K562 (cell line): ENCODE data around the gene CPSF7. TPM values are rescaled to one million over a fixed set of nuclear protein-coding genes. Genes with fewer than 3 reads are reported as not detected.

ENCODE experiments used
- ATAC-seq: fragments of 200-7000 bp; cut with Tn5 transposase; 3 replicates; pipeline ENCODE4 v1.9.1; 2020; ENCODE audit warnings: moderate library complexity
- BruUV-seq: library from RNA; stranded (reverse); fragments of 400-500 nt; replicated peaks from 2 replicates; lab custom pipeline; 2021; lab: Mats Ljungman, UMichigan
- CTCF ChIA-PET: fragments of 300-600 bp; formaldehyde crosslinking; extraction: SDS; loops from one replicate; lab custom pipeline; 2021; ENCODE audit warnings: low intra/inter-chr PET ratio; lab: Yijun Ruan, JAX
- POLR2A ChIA-PET: fragments of 300-600, 350-650 bp; sonication (Branson Sonifier 250); formaldehyde crosslinking; extraction: SDS; loops from one replicate; lab custom pipeline; 2021; ENCODE audit warnings: antibody characterized with exemption, inconsistent platforms; lab: Yijun Ruan, JAX
- DNase-seq, 4 experiments: peaks; one replicate each; pipeline versions ENCODE4 v3.0.0 to v3.0.0-alpha.2; 2011 to 2018; ENCODE audit warnings: low spot score in 3 of 4, mixed read lengths in 3 of 4; ENCODE audit errors: extremely low read depth in 1 of 4
- FAIRE-seq: peaks from 2 replicates; lab custom pipeline; 2011; peaks lifted over from hg19 to GRCh38; lab: Jason Lieb, UNC
- H2AFZ ChIP-seq: 2 replicates; pipeline ENCODE4 v1.6.0; 2011; ENCODE audit warnings: low read depth, low read length, control low read depth, inconsistent platforms
- H3K27ac ChIP-seq: fragments of 200-600 bp; 3 replicates; pipeline ENCODE4 v1.8.0; 2011; ENCODE audit warnings: low read depth, mild to moderate bottlenecking, control low read depth, inconsistent platforms, low read length, moderate library complexity, mixed read lengths; ENCODE audit errors: extremely low read depth
- H3K27me3 ChIP-seq, 2 experiments: fragments of 300-600 bp in 1 of 2; 2 replicates in 1 of 2; 3 replicates in 1 of 2; pipeline versions ENCODE4 v1.6.0 to v1.8.0; 2011; ENCODE audit warnings: inconsistent platforms in 2 of 2, low read length in 2 of 2, mild to moderate bottlenecking in 1 of 2, mixed read lengths in 1 of 2, moderate library complexity in 1 of 2; ENCODE audit not compliant: control insufficient read depth in 2 of 2, insufficient read depth in 2 of 2
- H3K36me3 ChIP-seq: fragments of 300-600 bp; 3 replicates; pipeline ENCODE4 v1.8.0; 2011; ENCODE audit warnings: mild to moderate bottlenecking, low read length, inconsistent platforms; ENCODE audit not compliant: control insufficient read depth, insufficient read depth
- H3K4me1 ChIP-seq, 2 experiments: fragments of 200-600 bp in 1 of 2; replicated peaks in 1 of 2; 2 replicates in 1 of 2; 3 replicates in 1 of 2; pipeline versions ENCODE4 v1.5.1 to v1.8.0; 2011; ENCODE audit warnings: inconsistent platforms in 2 of 2, low read length in 2 of 2, mild to moderate bottlenecking in 1 of 2, mixed read lengths in 1 of 2, moderate library complexity in 1 of 2; ENCODE audit not compliant: control insufficient read depth in 2 of 2, insufficient read depth in 2 of 2
- H3K4me2 ChIP-seq: 2 replicates; pipeline ENCODE4 v1.6.1; 2011; ENCODE audit warnings: low read length, control low read depth, inconsistent platforms, mixed read lengths; ENCODE audit not compliant: insufficient read depth
- H3K4me3 ChIP-seq: fragments of 200-600 bp; sonication (generic), shearing (Covaris generic); 2 replicates; pipeline ENCODE4 v1.5.1; 2016; ENCODE audit warnings: control low read depth, inconsistent platforms
- H3K79me2 ChIP-seq: fragments of 200-600 bp; 3 replicates; pipeline ENCODE4 v1.8.0; 2011; ENCODE audit warnings: low read length, inconsistent platforms; ENCODE audit not compliant: control insufficient read depth, insufficient read depth
- H3K9ac ChIP-seq, 2 experiments: 2 replicates each; pipeline versions ENCODE4 v1.6.0 to v1.6.1; 2011; ENCODE audit warnings: low read depth in 2 of 2, low read length in 2 of 2, control low read depth in 1 of 2, inconsistent platforms in 1 of 2, mild to moderate bottlenecking in 1 of 2, mixed read lengths in 1 of 2; ENCODE audit not compliant: insufficient read depth in 1 of 2
- H3K9me1 ChIP-seq: one replicate; pipeline ENCODE4 v1.6.0; 2011; ENCODE audit warnings: inconsistent platforms, mild to moderate bottlenecking, low read length, moderate library complexity; ENCODE audit not compliant: control insufficient read depth, insufficient read depth
- H3K9me3 ChIP-seq: replicated peaks from 2 replicates; pipeline ENCODE4 v1.5.1; 2011; ENCODE audit warnings: low read depth, low read length, inconsistent platforms; ENCODE audit not compliant: control insufficient read depth, insufficient read depth
- H4K20me1 ChIP-seq: replicated peaks from 2 replicates; pipeline ENCODE4 v1.6.1; 2011; ENCODE audit warnings: low read length, inconsistent platforms, mixed read lengths; ENCODE audit not compliant: control insufficient read depth, insufficient read depth
- ADNP ChIP-seq: fragments of 200-800 bp; sonication (Bioruptor generic); IDR thresholded peaks from 2 replicates; pipeline ENCODE4 v1.6.1; 2016; ENCODE audit warnings: missing genetic modification characterization, missing compliant biosample characterization
- ARID1B ChIP-seq: fragments of 450-650 bp; IDR thresholded peaks from 2 replicates; pipeline ENCODE4 v1.6.1; 2016; ENCODE audit warnings: antibody characterized with exemption, mild to moderate bottlenecking, inconsistent platforms
- ASH1L ChIP-seq: fragments of 450-650 bp; IDR thresholded peaks from 2 replicates; pipeline ENCODE4 v1.6.1; 2018; ENCODE audit warnings: borderline replicate concordance, mild to moderate bottlenecking, low read depth; ENCODE audit not compliant: partially characterized antibody
- CBFA2T2 ChIP-seq: fragments of 450-650 bp; conservative IDR thresholded peaks from 2 replicates; pipeline ENCODE4 v1.6.1; 2017; ENCODE audit warnings: mild to moderate bottlenecking
- EP400 ChIP-seq: fragments of 450-650 bp; IDR thresholded peaks from 2 replicates; pipeline ENCODE4 v1.6.1; 2017; ENCODE audit warnings: antibody characterized with exemption, mild to moderate bottlenecking, moderate library complexity
- GABPB1 ChIP-seq: sonication (generic); formaldehyde crosslinking; IDR thresholded peaks from 2 replicates; pipeline ENCODE4 v1.8.0; 2022; ENCODE audit warnings: mild to moderate bottlenecking, missing genetic modification reagents
- HDAC1 ChIP-seq, 2 experiments: fragments of 450-650 bp; IDR thresholded peaks; 2 replicates each; pipeline ENCODE4 v1.6.1; 2016 to 2017; ENCODE audit warnings: inconsistent platforms in 1 of 2, mild to moderate bottlenecking in 1 of 2, moderate library complexity in 1 of 2
- KDM1A ChIP-seq, 2 experiments: fragments of 450-650 bp; IDR thresholded peaks; 2 replicates each; pipeline ENCODE4 v1.6.1; 2016; ENCODE audit warnings: mild to moderate bottlenecking in 2 of 2
- MTF1 ChIP-seq: fragments of 250-450 bp; sonication (Bioruptor Pico); IDR thresholded peaks from 2 replicates; pipeline ENCODE4 v1.9.0; 2021; ENCODE audit warnings: moderate library complexity, mild to moderate bottlenecking, inconsistent platforms, borderline replicate concordance
- NRF1 ChIP-seq, 2 experiments: fragments of 450-650 bp; IDR thresholded peaks in 1 of 2; conservative IDR thresholded peaks in 1 of 2; 2 replicates each; pipeline ENCODE4 v1.6.1; 2014; ENCODE audit warnings: mild to moderate bottlenecking in 2 of 2
- SMAD1 ChIP-seq: fragments of 150-350 bp; IDR thresholded peaks from 2 replicates; pipeline ENCODE4 v1.6.1; 2014; ENCODE audit warnings: low read length, low read depth; ENCODE audit not compliant: partially characterized antibody
- SMC3 ChIP-seq: conservative IDR thresholded peaks from 2 replicates; pipeline ENCODE4 v1.6.1; 2011; ENCODE audit warnings: low read depth, low read length, improper control_type of control experiment; ENCODE audit not compliant: insufficient read depth
- SPI1 ChIP-seq: IDR thresholded peaks from 2 replicates; pipeline ENCODE4 v1.6.1; 2011; ENCODE audit warnings: low read depth, low read length, control low read depth, borderline replicate concordance
- WHSC1 ChIP-seq: IDR thresholded peaks from one replicate; pipeline ENCODE4 v1.6.1; 2012; ENCODE audit warnings: low read length, control low read depth, inconsistent platforms
- ZKSCAN3 ChIP-seq: fragments of 250-450 bp; sonication (Bioruptor Pico); IDR thresholded peaks from 2 replicates; pipeline ENCODE4 v1.4.0; 2020
- ZZZ3 ChIP-seq: fragments of 450-650 bp; IDR thresholded peaks from 2 replicates; pipeline ENCODE4 v1.6.1; 2016; ENCODE audit warnings: antibody characterized with exemption, mild to moderate bottlenecking, moderate library complexity
- WGBS: fragments of 100-300 bp; shearing (Covaris generic); methylation state at CpG from one replicate; pipeline ENCODE4 v1.1.6; 2016; ENCODE audit warnings: low coverage, mixed read lengths; ENCODE audit not compliant: insufficient coverage; ENCODE audit errors: missing lambda C conversion rate; 5-methylcytosine and 5-hydroxymethylcytosine counted together
- in situ Hi-C: fragments of 300-500 bp; cut with MboI; formaldehyde crosslinking; loops from 4 replicates; pipeline ENCODE4 v1.15.0; 2018; ENCODE audit warnings: inconsistent platforms, mixed read lengths
- intact Hi-C: fragments of 100-400 bp; cut with micrococcal nuclease; formaldehyde crosslinking; loops from 2 replicates; pipeline ENCODE4 v1.14.2; 2022
- polyA plus RNA-seq, 8 experiments: library from polyadenylated mRNA; depleted of rRNA in 4 of 8; stranded (reverse) in 5 of 8; unstranded in 3 of 8; fragments of >200 nt; fragmentation: Nextera tagmentation in 2 of 8; fragmentation: Illumina TruSeq in 1 of 8; extraction: Ambion mirVana in 2 of 8; extraction: Trizol in 1 of 8; gene quantifications; 2 replicates each; pipeline versions ENCODE4 v1.2.1 to v1.2.3, GENCODE V29; 2011 to 2014; ENCODE audit warnings: inconsistent platforms in 1 of 8, missing spikeins in 1 of 8
- total RNA-seq, 7 experiments: library from RNA; depleted of rRNA in 6 of 7; stranded (reverse); fragments of >200 nt in 6 of 7; fragmentation: Illumina TruSeq in 2 of 7; extraction: Trizol in 2 of 7; gene quantifications; 2 replicates each; pipeline versions ENCODE4 v1.2.1 to v1.2.3, GENCODE V29; 2011 to 2021; ENCODE audit warnings: low replicate concordance in 1 of 7
- TF ChIP-seq, protein P1 (sequence below): IDR thresholded peaks from 2 replicates; pipeline ENCODE4 v1.6.1; 2012; ENCODE audit warnings: low read depth, low read length, improper control_type of control experiment, borderline replicate concordance
- TF ChIP-seq, protein P2 (sequence below): sonication (generic); formaldehyde crosslinking; IDR thresholded peaks from 2 replicates; pipeline ENCODE4 v1.8.0; 2023; ENCODE audit warnings: mild to moderate bottlenecking, missing genetic modification reagents

Gene CPSF7
- total and polyA plus RNA-seq, 9 of the 15 experiments (the other 6 are each of a cell fraction or from before 2014, with no cell fraction given): 14.8 to 104 (median 44.1) TPM

DNA sequence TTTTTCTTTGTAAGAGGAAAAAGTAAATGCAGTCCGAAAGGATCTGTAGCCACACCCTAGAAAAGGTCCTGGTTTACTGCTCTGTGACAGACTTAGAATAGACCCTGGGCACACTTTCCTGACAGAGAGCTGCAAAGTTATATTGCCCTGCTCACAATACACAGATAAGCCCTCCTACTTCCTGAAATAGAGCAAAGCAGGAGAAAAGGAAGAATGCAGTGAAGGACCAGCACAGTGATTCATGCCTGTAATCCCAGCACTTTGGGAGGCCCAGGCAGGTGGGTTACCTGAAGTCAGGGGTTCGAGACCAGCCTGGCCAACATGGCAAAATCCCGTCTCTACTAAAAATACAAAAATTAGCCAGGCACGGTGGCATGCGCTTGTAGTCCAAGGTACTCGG is 70.3 kb downstream of the CPSF7 start:
- Histone ChIP-seq H3K9ac (peak overlapping the region; percentile 58 to 71; a peak in 2 of 4 replicates), H3K4me3 (no peak overlapping the region; the same call in 1 of the 2 replicates), H2AFZ (no peak overlapping the region), H3K36me3 (peaks cover 21% of the 10 kb centered on the region), H3K79me2 (peaks cover 52% of the 10 kb centered on the region), H3K27ac (peak overlapping the region; percentile 18; the same call in 1 of the 3 replicates), H3K9me1 (no peaks in the 10 kb centered on the region), H3K27me3 (no peaks in the 10 kb centered on the region), H3K4me2 (peak overlapping the region; percentile 75), H4K20me1 (no peaks in the 10 kb centered on the region), H3K4me1 (peaks cover 24 to 33% of the 10 kb centered on the region in 2 experiments), H3K9me3 (no peaks in the 10 kb centered on the region)
- POLR2A ChIA-PET: interaction anchor here (0.9 to 4.6 kb wide), 8 partner anchors 11 to 32 kb away, joined by 3 to 37 read pairs (median 22); partner anchors contain the start of genes DDB1 and TKFC
- TF ChIP-seq EP400 (no peak), SMC3 (no peak), ZZZ3 (no peak), ASH1L (no peak), ADNP (tag) (peak; percentile 52; the same call in 1 of the 2 replicates), KDM1A (IDR thresholded peaks at IDR 0.05) (peak in 1 of 2 experiments; percentile 18; a peak in 1 of 4 replicates), SMAD1 (no peak), GABPB1 (CRISPR knock-in tag) (no peak), CBFA2T2 (no peak), SPI1 (0 out of 2 replicates have a peak, but pooled peaks have one; percentile 5), NRF1 (conservative IDR thresholded peaks at IDR 0.05 in 1 of 2, IDR thresholded peaks at IDR 0.05 in 1 of 2) (peak; percentile 35 to 40; a peak in 2 of 4 replicates), MTF1 (CRISPR knock-in tag) (no peak), WHSC1 (no peak), HDAC1 (IDR thresholded peaks at IDR 0.05) (peak in 1 of 2 experiments; percentile 39; a peak in 1 of 4 replicates), ARID1B (0 out of 2 replicates have a peak, but pooled peaks have one; percentile 44), ZKSCAN3 (CRISPR knock-in tag) (no peak)
- TF ChIP-seq, protein P1, sequence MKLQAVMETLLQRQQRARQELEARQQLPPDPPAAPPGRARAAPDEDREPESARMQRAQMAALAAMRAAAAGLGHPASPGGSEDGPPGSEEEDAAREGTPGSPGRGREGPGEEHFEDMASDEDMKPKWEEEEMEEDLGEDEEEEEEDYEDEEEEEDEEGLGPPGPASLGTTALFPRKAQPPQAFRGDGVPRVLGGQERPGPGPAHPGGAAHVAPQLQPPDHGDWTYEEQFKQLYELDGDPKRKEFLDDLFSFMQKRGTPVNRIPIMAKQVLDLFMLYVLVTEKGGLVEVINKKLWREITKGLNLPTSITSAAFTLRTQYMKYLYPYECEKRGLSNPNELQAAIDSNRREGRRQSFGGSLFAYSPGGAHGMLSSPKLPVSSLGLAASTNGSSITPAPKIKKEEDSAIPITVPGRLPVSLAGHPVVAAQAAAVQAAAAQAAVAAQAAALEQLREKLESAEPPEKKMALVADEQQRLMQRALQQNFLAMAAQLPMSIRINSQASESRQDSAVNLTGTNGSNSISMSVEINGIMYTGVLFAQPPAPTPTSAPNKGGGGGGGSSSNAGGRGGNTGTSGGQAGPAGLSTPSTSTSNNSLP: no peak
- TF ChIP-seq, protein P2, sequence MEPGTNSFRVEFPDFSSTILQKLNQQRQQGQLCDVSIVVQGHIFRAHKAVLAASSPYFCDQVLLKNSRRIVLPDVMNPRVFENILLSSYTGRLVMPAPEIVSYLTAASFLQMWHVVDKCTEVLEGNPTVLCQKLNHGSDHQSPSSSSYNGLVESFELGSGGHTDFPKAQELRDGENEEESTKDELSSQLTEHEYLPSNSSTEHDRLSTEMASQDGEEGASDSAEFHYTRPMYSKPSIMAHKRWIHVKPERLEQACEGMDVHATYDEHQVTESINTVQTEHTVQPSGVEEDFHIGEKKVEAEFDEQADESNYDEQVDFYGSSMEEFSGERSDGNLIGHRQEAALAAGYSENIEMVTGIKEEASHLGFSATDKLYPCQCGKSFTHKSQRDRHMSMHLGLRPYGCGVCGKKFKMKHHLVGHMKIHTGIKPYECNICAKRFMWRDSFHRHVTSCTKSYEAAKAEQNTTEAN (CRISPR knock-in tag): no peak
- in situ Hi-C loops: no loop called here
- BruUV-seq: no TSS peak
- intact Hi-C loops: no loop called here
- CTCF ChIA-PET: no interaction called here
- WGBS: 29% methylated on average over 6 of the region's 6 CpGs
- ATAC-seq: no peak
- FAIRE-seq: no peak
- DNase-seq: no peak
